Nephron progenitor cell (in vitro differentiated cells): ENCODE data around the gene NMUR1.

Experiments used
- DNase-seq: peaks from one replicate; pipeline ENCODE4 v3.0.0; 2021
- H3K27ac Mint-ChIP-seq: 2 replicates; pipeline ENCODE4 v1.8.0; 2021; ENCODE audit warnings: mild to moderate bottlenecking, moderate library complexity, mixed read lengths
- H3K27me3 Mint-ChIP-seq: 2 replicates; pipeline ENCODE4 v1.8.0; 2021; ENCODE audit warnings: mild to moderate bottlenecking, low read depth, mixed read lengths; ENCODE audit not compliant: poor library complexity
- H3K36me3 Mint-ChIP-seq: 2 replicates; pipeline ENCODE4 v1.8.0; 2021; ENCODE audit warnings: low read depth, mixed read lengths
- H3K4me1 Mint-ChIP-seq: 2 replicates; pipeline ENCODE4 v1.8.0; 2021; ENCODE audit warnings: mixed read lengths
- H3K4me3 Mint-ChIP-seq: 2 replicates; pipeline ENCODE4 v1.8.0; 2021; ENCODE audit warnings: mild to moderate bottlenecking, moderate library complexity, mixed read lengths
- H3K9me3 Mint-ChIP-seq: 2 replicates; pipeline ENCODE4 v1.8.0; 2021; ENCODE audit warnings: mild to moderate bottlenecking, moderate library complexity, mixed read lengths
- CTCF ChIP-seq: fragments of 200-600 bp; sonication (generic); IDR thresholded peaks from 2 replicates; pipeline ENCODE4 v1.5.0; 2021; ENCODE audit warnings: antibody characterized with exemption

The NMUR1 gene

GRCh38 chr2:231531883-231532755, 1.9 kb upstream of the NMUR1 start:
- H3K36me3 Mint-ChIP-seq, result no peaks in the 10 kb centered on the region
- H3K9me3 Mint-ChIP-seq, result no peaks in the 10 kb centered on the region
- no peak overlapping the region for H3K27ac Mint-ChIP-seq
- no peak for DNase-seq
- peaks cover 40% of the 10 kb centered on the region for H3K27me3 Mint-ChIP-seq
- H3K4me3 Mint-ChIP-seq, result no peak overlapping the region
- H3K4me1 Mint-ChIP-seq, result peaks cover under 1% of the 10 kb centered on the region
- no peak for TF ChIP-seq CTCF

- H3K36me3 Mint-ChIP-seq, result no peaks in the 10 kb centered on the region
- peaks cover 40% of the 10 kb centered on the region for H3K27me3 Mint-ChIP-seq
- H3K27ac Mint-ChIP-seq, result no peak overlapping the region
- no peak for DNase-seq
- H3K4me3 Mint-ChIP-seq, result no peak overlapping the region
- no peaks in the 10 kb centered on the region for H3K9me3 Mint-ChIP-seq
- TF ChIP-seq CTCF, result no peak
- peaks cover 5% of the 10 kb centered on the region for H3K4me1 Mint-ChIP-seq
Measured at GRCh38 chr2:231531466-231531865, 1.2 kb upstream of the NMUR1 start.

GRCh38 chr2:231528636-231529030, 1.6 kb downstream of the NMUR1 start:
- no peaks in the 10 kb centered on the region for H3K9me3 Mint-ChIP-seq
- no peak for TF ChIP-seq CTCF
- no peaks in the 10 kb centered on the region for H3K36me3 Mint-ChIP-seq
- DNase-seq, result no peak
- H3K4me3 Mint-ChIP-seq, result no peak overlapping the region
- peaks cover 5% of the 10 kb centered on the region for H3K4me1 Mint-ChIP-seq
- H3K27me3 Mint-ChIP-seq, result peaks cover 40% of the 10 kb centered on the region
- H3K27ac Mint-ChIP-seq, result no peak overlapping the region

- DNase-seq, result no peak
- H3K27me3 Mint-ChIP-seq, result peaks cover 40% of the 10 kb centered on the region
- no peak overlapping the region for H3K4me3 Mint-ChIP-seq
- TF ChIP-seq CTCF, result no peak
- H3K9me3 Mint-ChIP-seq, result no peaks in the 10 kb centered on the region
- H3K4me1 Mint-ChIP-seq, result peaks cover 5% of the 10 kb centered on the region
- no peak overlapping the region for H3K27ac Mint-ChIP-seq
- no peaks in the 10 kb centered on the region for H3K36me3 Mint-ChIP-seq
Measured at GRCh38 chr2:231527955-231528635, 2.1 kb downstream of the NMUR1 start.

GRCh38 chr2:231527091-231527395, 3.2 kb downstream of the NMUR1 start:
- no peak for TF ChIP-seq CTCF
- H3K36me3 Mint-ChIP-seq, result no peaks in the 10 kb centered on the region
- H3K27ac Mint-ChIP-seq, result no peak overlapping the region
- DNase-seq, result no peak
- peaks cover 38% of the 10 kb centered on the region for H3K27me3 Mint-ChIP-seq
- H3K9me3 Mint-ChIP-seq, result no peaks in the 10 kb centered on the region
- H3K4me3 Mint-ChIP-seq, result no peak overlapping the region
- peaks cover 5% of the 10 kb centered on the region for H3K4me1 Mint-ChIP-seq
